HG03460 (cell line): Measurements from ENCODE around the gene PBX2.
"Not testable (repeated sequence)": the region's sequence is repeated elsewhere in the genome, so short reads cannot be mapped to it uniquely, and the experiment has no call there.

Experiments used
- ATAC-seq: cut with Tn5 transposase; IDR thresholded peaks from one replicate; pipeline ENCODE4 v1.9.1; 2021; ENCODE audit not compliant: unreplicated experiment

PBX2 gene

DNA sequence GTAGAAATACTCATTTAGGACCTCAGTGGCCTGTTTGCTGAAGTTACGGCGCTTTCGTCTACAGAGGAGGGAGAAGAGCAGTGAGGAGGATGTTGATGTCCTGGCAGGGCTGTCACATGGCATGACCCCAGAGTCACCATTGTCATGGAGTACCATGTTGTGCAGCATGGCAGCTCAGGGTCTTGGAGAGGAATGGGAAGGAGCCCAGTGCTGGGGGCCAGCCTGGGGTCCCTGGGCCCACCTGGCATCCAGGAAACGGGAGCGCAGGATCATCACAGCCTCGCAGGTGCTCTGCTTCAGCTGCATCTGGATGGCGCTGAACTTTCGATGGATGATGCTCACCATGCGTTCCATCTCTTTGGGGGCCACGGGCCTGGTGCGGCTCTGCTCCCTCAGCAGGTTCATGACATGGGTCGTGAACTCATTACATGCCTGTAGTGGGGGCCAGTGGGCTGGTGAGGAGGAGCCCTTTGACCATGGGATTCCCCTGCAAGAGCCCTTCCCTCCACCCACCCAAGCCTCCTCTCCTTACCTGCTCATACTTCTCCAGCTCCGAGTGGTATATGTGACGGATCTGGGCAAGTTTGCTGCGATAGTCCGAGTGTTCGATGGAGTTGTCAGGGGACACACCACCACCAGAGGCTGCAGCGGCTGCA, 2.1 kb downstream of the PBX2 start:
- not testable (repeated sequence) for ATAC-seq

DNA sequence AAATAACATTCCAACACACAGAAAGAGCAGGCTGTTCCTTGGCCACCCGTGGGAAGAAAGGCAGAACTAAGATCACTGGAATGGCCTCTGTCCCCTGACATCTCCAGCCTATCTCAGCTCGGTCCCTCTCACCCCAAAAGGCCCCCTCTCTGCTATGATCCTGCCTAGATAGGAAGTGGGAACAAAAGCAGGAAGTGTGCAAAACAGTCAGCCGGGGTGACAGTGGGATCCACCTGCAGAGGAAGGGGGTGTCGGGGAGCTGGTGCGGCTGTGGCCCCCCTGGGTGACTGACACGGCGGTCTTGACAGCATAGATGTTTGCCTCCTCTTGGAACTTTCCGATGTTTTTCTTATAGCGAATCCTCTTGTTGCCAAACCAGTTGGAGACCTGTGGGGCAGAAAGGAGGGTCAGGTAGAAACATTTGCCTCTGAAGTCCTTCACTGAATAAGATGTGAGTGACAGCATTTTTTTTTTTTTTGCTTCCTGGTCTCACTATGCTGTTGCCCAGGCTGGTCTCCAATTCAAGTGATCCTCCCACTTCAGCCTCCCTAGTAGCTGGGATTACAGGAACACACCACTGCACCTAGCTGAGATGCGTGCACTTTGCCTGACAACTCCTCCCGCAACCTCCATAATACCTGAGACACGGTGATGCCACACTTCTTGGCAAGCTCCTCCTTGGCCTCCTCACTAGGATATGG, 2.8 kb downstream of the PBX2 start:
- no peak for ATAC-seq

DNA sequence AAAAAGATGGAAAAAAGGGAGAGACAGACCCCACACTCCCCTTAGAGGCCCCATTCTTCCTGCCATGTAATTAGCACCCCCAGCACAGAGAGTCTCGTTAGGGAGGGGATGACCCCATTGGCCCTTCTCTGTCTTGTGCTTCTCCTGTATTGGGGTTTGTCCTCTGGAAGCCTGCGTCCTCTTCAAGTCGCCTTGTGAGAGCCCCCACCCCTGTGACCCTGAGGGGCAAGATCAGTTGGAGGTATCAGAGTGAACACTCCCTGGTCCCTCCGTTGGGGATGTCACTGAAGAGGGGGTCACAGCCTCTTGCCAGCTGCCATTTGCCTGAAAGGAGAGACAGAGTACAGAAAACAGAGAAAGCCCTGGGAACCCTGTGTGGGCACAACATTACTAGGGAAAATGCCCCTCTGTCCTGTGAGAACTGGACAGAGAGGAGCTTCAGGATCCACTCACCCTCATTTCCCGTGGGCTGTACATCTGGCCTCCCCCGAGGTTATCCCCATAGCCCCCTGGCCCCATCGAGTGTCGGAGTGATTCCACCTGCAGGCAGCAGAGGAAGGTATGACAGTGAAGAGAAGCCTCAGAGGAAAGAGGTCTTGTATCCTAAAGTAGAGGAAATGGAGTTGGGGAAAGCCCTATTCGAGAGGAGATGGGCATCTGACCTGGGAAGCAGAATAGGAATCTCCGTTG, 3.7 kb downstream of the PBX2 start:
- ATAC-seq: not testable (repeated sequence)

DNA sequence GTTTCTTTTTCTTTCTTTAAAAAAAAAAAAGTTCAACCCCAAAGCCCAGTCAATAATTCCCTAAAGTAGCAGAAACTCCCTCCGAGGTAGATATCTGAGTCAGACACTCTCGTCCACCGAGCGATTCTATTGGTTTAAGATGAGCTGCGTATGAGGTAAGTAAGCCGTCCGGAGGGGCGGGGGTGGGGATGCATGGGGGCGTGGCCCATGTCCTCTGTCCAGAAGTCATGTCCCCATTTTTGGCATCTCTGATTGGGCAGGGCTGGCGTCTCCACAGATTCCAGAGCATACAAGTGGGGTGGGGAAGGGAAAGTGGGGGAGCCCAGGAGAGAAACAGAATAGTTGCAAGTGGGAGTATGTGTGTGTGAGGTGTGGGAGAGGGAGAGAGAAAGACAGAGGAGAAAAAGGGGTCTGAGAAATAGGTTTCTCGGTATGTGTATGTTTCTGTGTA, 4.3 kb downstream of the PBX2 start:
- not testable (repeated sequence) for ATAC-seq

DNA sequence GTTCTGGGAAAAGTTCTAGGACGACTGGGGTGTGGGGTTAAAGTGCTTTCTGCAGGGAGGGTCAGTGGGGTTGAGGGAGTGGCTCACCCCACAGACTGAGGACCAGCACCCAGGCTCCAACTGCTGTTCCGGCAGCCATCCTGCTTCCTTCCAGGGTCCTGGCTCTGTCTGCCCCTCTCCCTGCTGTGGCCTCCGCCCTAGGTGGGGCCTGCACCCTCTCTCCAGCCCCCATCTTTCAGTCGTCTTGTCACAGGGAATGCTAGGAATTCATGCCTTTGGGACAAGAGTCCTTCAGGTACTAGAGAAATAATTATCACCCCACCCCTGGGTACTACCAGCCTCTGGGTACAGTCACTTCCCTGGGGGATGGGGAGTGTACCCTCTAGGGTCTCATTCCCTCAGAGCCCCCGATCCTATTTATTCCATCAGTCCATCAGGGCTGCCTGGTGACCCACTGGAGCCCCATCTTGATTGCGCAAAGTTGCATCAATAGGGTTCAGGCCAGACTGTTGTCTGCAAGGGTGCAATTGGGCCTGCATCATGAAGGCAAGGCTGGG, 5.8 kb downstream of the PBX2 start, which contains the start of gene AGER:
Gene AGER, minus strand, starts transcription at position 170 of the 557 bp plus-strand sequence. Its CDS starts 31 bp downstream, at position 139.
- no peak for ATAC-seq

DNA sequence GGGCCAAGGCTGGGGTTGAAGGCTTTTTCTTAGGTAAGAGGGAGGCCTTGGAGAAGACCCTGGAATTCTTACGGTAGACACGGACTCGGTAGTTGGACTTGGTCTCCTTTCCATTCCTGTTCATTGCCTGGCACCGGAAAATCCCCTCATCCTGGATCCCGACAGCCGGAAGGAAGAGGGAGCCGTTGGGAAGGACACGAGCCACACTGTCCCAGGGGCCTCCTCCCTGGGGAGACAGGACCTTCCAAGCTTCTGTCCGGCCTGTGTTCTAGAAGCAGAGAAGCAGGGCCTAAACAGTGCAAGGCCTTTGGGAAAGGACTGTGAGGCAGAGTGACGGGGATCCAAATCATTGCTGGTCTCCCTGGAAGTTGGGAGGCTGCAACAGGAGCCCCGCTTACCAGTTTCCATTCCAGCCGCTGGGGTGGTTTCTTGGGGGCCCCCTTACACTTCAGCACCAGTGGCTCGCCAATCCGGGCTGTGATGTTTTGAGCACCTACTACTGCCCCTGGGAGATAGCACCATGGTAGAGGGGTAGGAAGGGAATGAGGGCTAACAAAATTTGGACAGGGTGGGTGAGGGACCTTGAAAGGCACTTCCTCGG, 6.4 kb downstream of the PBX2 start:
- no peak for ATAC-seq

DNA sequence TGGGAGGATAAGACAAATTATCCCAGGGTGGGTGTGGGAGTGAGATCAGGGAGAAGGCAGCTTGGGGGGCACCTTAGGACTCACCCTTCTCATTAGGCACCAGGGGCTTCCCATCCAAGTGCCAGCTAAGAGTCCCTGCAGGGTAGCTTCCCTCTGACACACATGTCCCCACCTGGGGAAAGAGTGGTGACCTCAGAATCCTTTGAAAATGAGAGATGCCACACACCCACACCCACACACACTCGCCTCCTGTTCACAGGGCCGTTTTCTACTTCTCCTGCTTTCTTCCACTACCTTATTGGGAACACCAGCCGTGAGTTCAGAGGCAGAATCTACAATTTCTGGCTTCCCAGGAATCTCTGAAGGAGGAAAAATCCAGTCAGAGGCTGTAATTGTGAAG, 7.0 kb downstream of the PBX2 start:
- no peak for ATAC-seq

DNA sequence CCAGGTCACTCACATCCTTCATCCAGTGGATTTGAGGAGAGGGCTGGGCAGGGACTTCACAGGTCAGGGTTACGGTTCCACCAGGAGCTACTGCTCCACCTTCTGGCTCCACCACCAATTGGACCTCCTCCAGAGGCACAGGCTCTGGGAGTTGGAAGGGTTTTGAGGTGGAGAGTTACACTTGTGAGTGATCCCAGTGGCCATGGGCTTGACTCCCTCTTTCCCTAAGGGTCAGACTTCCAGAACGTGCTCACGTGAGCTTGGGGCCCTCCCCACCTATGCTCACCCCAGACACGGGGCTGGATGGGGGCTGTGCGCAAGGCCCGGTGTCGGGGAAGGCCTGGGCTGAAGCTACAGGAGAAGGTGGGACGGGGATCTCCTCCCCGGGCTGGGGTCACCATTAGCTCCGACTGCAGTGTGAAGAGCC, 7.4 kb downstream of the PBX2 start:
- ATAC-seq: no peak

DNA sequence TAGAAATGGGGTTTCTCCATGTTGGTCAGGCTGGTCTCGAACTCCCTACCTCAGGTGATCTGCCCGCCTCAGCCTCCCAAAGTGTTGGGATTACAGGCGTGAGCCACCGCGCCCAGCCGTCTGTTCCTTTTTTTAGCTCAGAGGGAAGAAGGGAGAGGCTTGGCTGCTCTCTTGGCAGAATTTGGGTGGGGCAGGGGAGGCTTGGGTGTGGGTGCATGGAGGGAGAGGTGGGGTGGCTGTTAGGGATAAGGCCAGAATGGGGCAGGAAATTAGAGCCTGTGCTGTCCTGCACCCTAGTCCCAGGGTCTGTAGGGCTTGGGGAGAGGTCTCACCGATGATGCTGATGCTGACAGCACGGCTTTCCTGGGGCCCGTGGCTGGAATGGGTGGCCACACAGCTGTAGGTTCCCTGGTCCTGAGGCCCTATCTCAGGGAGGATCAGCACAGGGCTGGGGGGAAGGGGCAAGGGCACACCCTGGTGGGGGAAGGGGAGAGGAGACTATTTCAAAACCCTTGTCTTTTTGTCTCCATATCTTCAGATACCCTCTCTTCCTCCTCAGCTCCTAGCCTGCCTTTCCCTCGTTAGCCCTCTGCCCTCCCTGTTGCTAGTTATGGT, 8.0 kb downstream of the PBX2 start:
- ATAC-seq: no peak

DNA sequence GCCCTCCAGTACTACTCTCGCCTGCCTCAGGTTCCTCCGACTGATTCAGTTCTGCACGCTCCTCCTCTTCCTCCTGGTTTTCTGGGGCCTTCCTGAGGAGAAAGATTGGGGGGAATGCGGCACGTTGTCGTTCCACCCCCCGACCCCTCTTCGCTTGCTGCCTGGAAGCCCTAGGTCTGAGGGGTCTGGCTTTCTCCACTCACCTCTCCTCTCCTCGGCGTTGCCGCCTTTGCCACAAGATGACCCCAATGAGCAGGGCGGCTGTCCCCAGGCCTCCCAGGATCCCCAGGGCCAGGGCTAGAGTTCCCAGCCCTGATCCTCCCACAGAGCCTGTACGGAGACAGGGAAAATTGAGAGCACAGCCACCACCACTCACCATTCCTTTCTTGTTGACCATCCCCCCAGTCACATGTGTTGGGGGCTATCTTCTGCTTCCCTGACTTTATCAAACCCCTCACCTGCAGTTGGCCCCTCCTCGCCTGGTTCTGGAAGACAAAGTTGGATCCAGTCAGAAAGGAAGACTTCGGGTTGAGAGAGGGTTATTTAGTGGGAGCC, 8.8 kb downstream of the PBX2 start:
- ATAC-seq: no peak

DNA sequence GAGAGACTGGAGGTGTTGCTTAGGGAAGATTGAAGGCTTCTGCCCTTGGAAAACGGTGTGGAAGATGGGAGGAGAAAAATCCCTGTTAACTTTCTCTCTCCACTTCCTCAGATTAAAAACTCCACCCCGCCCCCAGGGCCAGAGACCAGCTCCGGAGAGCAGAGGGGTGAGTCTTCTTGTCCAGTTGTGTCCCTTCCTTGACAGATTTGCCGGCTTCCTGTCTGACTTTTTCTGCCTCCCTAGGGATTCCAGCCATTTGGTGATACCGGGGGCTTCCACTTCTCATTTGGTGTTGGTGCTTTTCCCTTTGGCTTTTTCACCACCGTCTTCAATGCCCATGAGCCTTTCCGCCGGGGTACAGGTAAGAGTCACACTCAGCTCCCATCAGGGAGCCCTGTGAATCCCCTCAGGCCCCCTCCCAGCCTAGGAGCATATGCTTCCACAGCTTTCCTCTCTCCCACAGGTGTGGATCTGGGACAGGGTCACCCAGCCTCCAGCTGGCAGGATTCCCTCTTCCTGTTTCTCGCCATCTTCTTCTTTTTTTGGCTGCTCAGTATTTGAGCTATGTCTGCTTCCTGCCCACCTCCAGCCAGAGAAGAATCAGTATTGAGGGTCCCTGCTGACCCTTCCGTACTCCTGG, 10.1 kb downstream of the PBX2 start:
- no peak for ATAC-seq

DNA sequence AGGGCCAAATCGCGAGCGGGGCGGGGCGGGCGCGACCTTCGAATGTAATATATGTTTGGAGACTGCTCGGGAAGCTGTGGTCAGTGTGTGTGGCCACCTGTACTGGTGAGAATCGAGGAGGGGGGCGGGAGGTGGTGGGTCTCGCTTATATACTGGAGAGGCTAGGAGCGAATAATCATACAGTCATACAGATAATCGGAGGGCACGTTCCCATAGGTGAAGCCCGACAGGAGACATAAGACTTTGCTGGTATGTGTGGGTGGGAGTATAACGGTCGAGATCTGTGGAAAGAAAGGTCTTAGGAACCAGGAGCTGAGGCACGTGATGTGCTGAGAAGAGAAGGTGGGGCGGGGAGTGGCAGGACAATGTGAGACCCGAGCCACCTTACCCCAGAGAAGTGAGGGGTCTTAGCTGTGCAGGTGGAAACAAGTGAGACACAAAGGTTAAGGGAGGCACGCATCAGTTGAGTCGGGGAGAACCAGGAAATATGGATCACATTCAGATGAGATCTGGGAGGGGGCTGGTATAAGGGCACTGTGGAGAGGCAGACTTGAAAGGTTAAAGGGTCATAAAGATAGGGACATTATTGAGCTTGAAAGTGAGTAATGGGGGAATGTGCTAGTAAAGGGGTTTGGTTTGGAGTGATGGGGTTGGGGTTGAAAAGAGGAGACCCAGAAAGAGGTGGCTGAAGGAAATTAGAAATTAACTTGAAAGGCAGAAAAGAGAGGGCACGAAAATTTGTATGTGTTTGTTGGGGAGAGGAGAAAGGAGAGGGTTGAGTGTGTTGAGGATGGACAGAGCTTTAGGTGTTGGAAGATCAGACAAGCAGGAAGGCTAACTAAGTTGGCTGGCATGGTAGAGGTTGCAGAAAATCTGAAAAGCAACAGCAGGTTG, 11.2 kb downstream of the PBX2 start:
- ATAC-seq: no peak

DNA sequence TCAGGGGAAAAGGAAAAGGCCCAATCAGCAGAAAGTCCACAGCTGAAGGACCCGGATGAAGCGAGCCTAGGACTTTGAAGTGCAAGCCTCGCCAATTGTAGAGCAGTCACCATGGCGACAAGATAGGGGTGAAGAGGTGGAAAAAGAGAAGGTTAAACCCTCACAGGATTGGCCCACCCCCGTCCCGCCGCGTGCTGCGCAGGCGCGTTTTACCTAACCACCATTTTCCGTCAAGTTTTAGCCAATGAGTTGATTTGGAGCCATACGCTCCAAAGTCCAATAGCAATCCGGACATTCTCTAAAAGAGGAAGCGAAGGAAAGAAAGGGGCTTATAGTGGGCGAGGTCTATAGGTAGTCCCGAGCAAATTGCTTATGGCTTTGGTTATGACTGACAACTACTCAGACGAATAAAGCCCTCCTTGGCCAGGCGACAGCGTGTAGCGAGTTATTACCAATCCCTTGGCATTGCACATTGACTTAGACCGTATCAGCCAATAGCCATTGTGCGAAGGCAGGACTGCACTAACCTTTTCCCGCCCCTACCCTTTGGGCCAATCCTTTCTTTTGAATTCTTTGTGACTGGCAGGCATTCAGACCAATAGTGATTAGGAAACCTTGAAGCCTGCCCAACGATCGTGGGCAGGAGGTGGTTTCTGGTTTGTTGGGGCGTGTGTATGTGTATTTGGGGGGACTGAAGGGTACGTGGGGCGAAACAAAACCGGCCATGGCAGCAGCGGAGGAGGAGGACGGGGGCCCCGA, 12.0 kb downstream of the PBX2 start, which contains the start of gene RNF5:
Gene RNF5, plus strand, starts transcription at position 618 of the 759 bp plus-strand sequence. Its CDS starts 107 bp downstream, at position 725.
- peak; percentile 77 for ATAC-seq

DNA sequence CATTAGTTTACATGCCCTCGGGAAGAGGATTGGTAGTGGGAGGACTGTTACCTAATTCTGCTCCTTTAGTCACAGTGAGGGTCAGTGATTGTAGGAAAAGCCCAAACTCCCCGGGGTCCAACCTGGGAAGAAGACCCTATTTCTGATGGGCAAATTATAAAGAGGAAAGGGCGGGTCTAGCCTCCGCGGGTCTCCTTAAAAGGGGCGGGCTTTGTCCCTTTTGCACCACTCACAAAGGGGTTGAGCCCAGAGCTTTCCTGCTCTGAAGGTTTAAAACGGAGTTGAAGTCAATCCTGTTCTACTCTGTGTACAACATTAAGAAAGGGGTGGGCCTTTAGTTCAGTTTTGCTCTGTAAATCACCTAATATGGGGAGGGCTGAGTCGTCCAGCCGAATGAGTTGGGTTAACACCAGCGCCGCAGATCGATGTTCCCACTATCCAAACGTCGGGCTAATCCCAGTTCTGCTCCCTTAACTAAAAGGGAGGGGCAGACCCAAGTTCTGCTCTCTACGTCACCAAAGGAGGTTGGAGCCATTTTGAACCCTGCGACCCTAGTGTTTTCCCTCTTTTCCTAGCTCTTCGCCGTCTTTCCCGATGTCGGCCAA, 12.7 kb downstream of the PBX2 start:
- ATAC-seq: no peak

DNA sequence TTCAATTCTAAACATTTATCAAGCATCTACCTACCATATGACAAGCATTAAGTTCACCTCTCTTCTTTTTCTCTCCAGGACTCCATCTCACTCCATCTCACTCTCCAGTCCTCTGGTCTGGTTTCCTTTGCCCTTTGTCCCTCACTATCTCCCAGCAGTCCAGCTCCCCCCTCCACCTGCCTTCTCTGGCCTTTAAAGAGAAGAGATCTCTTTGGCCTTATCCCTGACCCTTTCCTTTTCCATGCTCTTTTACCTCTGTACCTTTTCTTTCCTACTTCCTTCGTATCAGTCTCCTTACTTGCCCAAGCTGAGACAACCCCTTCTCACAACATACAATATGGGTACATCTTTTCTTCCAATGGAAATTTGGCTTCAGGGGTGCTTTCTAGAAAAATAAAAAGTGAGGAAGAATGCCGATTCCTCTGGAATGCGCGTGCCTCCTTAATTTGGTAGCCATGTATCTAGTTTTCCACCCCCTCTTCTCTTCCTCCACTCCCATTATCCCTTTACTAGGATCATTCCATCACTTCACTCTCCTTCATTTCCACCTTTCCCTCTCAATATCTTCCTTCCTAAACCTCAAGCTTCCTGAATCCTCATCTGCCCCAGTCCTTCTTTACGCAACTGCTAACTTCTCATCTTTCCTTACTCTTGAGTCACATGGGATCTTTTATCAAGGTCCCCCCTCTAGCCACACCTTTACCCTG, 13.4 kb downstream of the PBX2 start:
- ATAC-seq: no peak

DNA sequence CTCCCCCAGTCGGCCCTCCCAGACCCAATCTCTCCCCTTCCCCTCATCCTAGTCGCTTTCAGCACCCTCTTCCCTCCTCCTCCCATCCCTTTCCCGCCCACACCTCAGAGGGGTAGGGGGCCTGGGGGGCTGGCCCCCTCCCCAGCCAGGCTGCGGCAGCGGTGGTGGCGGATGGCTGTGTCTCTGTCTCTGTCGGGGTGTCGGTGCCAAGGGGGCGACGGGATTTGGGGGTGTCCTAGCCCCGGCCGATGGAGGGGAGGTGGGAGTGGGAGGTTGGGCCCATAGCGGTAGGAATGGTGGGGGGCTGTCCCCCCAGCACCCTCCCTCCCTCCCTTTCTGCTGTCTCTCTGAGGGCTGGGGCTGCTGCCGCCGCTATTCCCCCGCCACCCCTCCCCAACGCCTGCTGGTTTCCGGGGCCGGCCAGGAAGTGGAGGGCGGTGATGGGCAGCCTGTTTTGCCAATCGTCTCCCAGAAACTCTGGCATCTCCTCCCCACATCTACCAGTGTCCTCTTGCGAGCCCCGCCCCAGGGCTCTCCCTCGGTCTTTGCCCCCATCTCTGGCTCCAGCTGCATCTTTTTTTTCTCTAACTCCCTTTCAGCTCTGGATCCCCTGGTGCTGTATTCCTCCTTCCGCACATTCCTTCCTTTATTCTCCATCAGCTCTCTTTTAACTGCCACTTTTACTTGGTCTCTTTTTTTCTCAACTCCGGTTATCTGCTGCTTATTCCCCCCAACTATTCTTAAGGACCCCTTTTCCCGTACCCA, 14.1 kb downstream of the PBX2 start, which contains the start of gene AGPAT1:
Gene AGPAT1, minus strand, starts transcription at position 374 of the 765 bp plus-strand sequence. CDS start 4,588 bp downstream, outside the sequence.
- peak; percentile 40 for ATAC-seq
